A673 (cell line): ENCODE results near the gene EMC7. TPM values are rescaled to one million over a fixed set of nuclear protein-coding genes. Genes with fewer than 3 reads are reported as not detected.

Experiments used
- BruUV-seq: library from RNA; stranded (reverse); fragments of 400-500 nt; replicated peaks from 2 replicates; lab custom pipeline; 2021; lab: Mats Ljungman, UMichigan
- CTCF ChIA-PET: fragments of 300-600 bp; sonication (Branson Sonifier 250); formaldehyde crosslinking; loops from one replicate; lab custom pipeline; 2022; ENCODE audit warnings: antibody characterized with exemption; lab: Charles Lee
- POLR2A ChIA-PET: fragments of 300-600 bp; sonication (Branson Sonifier 250); formaldehyde crosslinking; loops from one replicate; lab custom pipeline; 2022; ENCODE audit warnings: antibody characterized with exemption; ENCODE audit not compliant: low non-redundant PET; lab: Charles Lee
- DNase-seq: peaks from one replicate; pipeline ENCODE4 v3.0.0-alpha.2; 2015; ENCODE audit warnings: low spot score
- H3K27ac ChIP-seq: fragments of 200-600 bp; sonication (generic); 2 replicates; pipeline ENCODE4 v1.5.1; 2016; ENCODE audit warnings: mixed run types, low read depth, mild to moderate bottlenecking, mixed read lengths, antibody characterized with exemption, low read length; ENCODE audit not compliant: poor library complexity, severe bottlenecking
- H3K27me3 ChIP-seq: fragments of 200-600 bp; sonication (generic); replicated peaks from 2 replicates; pipeline ENCODE4 v1.6.1; 2017; ENCODE audit warnings: mixed run types, low read depth, mild to moderate bottlenecking, mixed read lengths, antibody characterized with exemption, low read length; ENCODE audit not compliant: insufficient read depth, poor library complexity
- H3K36me3 ChIP-seq: fragments of 200-600 bp; sonication (generic); 2 replicates; pipeline ENCODE4 v1.6.1; 2016; ENCODE audit warnings: mixed run types, mild to moderate bottlenecking, mixed read lengths, antibody characterized with exemption, low read length; ENCODE audit not compliant: insufficient read depth, poor library complexity, severe bottlenecking
- H3K4me1 ChIP-seq: fragments of 200-600 bp; sonication (generic); 2 replicates; pipeline ENCODE4 v1.6.1; 2017; ENCODE audit warnings: mixed run types, mild to moderate bottlenecking, mixed read lengths, antibody characterized with exemption, low read length; ENCODE audit not compliant: insufficient read depth, poor library complexity, severe bottlenecking
- H3K4me3 ChIP-seq: fragments of 200-600 bp; sonication (generic); 2 replicates; pipeline ENCODE4 v1.5.1; 2016; ENCODE audit warnings: low read depth, mixed run types, mild to moderate bottlenecking, mixed read lengths, low read length; ENCODE audit not compliant: poor library complexity, severe bottlenecking
- H3K9me3 ChIP-seq: fragments of 200-600 bp; sonication (generic); 2 replicates; pipeline ENCODE4 v1.6.1; 2016; ENCODE audit warnings: mixed run types, low read depth, mild to moderate bottlenecking, mixed read lengths, antibody characterized with exemption, low read length; ENCODE audit not compliant: poor library complexity, severe bottlenecking
- EZH2 ChIP-seq: fragments of 200-600 bp; sonication (generic); IDR thresholded peaks from 2 replicates; pipeline ENCODE4 v1.6.1; 2017; ENCODE audit warnings: borderline replicate concordance, low read depth, mild to moderate bottlenecking, mixed read lengths, antibody characterized with exemption, low read length; ENCODE audit not compliant: poor library complexity, severe bottlenecking
- intact Hi-C: fragments of 100-400 bp; cut with micrococcal nuclease; formaldehyde crosslinking; loops from one replicate; pipeline ENCODE4 v1.10.0; 2022; ENCODE audit not compliant: unreplicated experiment
- total RNA-seq: library from RNA; stranded (reverse); gene quantifications from 2 replicates; pipeline ENCODE4 v1.2.3, GENCODE V29; 2021
- TF ChIP-seq, protein P1 (sequence below): fragments of 300-800, 200-600 bp; sonication (generic); conservative IDR thresholded peaks from 2 replicates; pipeline ENCODE4 v1.5.1; 2017; ENCODE audit warnings: low read depth, mild to moderate bottlenecking, antibody characterized with exemption, low read length, moderate library complexity, mixed read lengths

The EMC7 gene
- total RNA-seq, 1 experiment from 2014 or later = 81.2 TPM

DNA sequence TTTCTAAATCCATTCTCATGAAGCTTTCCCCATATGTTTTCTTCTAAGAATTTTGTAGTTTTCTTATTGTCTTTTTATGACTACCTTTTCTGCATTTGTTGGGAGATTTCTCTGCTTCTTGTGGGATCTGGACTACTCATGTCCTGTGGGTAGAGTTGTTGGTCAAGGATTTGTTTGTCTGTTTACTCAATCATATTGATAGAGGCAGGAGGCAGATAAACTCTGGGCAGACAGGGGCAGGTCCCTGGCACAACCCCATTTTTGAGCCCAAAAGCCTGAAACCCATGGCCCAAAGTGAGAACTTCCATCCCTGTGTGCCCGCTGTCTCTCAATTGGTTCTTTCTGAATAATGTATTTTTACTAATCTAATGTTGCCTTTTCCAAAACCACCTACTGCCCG, 12.6 kb upstream of the EMC7 start:
- intact Hi-C loops = no loop called here
- no peaks in the 10 kb centered on the region for H3K36me3 ChIP-seq

DNA sequence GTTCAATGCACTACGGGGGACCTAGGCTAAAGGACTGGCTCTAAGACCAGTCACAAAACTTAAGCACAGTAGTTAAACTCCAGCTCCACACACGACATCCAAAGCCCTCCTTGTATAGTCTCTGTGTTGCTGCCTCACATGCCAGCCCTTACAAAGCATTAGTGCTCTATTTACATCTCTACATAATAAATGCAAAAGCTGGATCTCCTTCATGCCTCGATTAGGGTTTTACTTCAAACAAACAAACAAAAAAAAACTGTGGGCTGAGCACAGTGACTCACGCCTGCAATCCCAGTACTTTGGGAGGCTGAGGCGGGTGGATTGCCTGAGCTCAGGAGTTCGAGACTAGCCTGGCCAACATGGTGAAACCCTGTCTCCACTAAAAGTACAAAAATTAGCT, 9.8 kb upstream of the EMC7 start:
- no TSS peak for BruUV-seq
- no peaks in the 10 kb centered on the region for H3K27me3 ChIP-seq
- no peaks in the 10 kb centered on the region for H3K9me3 ChIP-seq
- H3K27ac ChIP-seq = no peak overlapping the region
- TF ChIP-seq EZH2 = no peak
- TF ChIP-seq, protein P1, sequence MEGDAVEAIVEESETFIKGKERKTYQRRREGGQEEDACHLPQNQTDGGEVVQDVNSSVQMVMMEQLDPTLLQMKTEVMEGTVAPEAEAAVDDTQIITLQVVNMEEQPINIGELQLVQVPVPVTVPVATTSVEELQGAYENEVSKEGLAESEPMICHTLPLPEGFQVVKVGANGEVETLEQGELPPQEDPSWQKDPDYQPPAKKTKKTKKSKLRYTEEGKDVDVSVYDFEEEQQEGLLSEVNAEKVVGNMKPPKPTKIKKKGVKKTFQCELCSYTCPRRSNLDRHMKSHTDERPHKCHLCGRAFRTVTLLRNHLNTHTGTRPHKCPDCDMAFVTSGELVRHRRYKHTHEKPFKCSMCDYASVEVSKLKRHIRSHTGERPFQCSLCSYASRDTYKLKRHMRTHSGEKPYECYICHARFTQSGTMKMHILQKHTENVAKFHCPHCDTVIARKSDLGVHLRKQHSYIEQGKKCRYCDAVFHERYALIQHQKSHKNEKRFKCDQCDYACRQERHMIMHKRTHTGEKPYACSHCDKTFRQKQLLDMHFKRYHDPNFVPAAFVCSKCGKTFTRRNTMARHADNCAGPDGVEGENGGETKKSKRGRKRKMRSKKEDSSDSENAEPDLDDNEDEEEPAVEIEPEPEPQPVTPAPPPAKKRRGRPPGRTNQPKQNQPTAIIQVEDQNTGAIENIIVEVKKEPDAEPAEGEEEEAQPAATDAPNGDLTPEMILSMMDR = no peak
- ChIA-PET CTCF (no interaction called here), POLR2A (no interaction called here)
- no peaks in the 10 kb centered on the region for H3K36me3 ChIP-seq
- intact Hi-C loops = no loop called here
- no peak for DNase-seq
- H3K4me1 ChIP-seq = no peaks in the 10 kb centered on the region
- no peak overlapping the region for H3K4me3 ChIP-seq

More for the DNA sequence above, 12.6 kb upstream of the EMC7 start:
- Histone ChIP-seq H3K27ac (no peak overlapping the region), H3K4me3 (no peak overlapping the region), H3K27me3 (no peaks in the 10 kb centered on the region), H3K4me1 (no peaks in the 10 kb centered on the region), H3K9me3 (no peaks in the 10 kb centered on the region)
- CTCF ChIA-PET = no interaction called here
- no TSS peak for BruUV-seq
- no peak for DNase-seq
- TF ChIP-seq, protein P1 = no peak
- POLR2A ChIA-PET = no interaction called here

DNA sequence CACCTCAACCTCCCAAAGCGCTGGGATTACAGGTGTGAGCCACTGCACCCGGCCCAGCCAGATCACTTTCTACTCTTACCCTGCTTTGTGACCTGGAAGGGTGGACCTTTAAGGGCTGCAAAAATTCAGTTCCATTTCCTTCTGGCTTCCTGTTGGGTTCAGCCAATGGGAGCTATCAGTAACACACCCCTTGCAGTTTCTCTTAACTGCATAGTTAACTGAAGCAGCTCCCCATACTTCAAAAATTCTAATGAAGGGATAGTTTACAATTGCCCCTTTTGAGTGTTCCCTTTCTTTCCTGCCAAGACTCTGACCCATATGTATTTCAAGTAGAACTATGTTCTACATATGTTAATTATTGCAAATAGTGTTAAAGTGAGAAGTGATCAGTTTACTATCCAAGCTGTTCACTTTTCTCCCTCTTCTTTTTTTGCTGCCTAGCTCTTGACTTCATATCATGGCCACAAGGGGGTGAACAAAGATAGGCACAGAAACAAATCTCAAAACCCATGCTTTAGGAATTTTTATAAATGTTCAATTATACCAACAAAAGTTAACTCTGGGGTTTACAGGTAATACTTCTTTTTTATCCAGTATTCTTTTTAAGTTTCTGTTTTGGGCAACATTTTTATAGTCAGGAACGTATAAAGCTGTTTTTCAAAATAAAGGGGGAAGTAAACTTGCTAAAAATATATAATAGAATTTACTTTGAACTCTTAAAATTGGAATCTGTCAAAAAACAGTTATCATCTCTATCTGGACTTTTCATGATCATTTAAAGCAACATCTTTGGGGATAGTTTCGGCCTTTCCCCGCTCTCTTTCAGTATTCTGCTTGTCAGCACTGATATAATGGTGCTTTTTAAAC, 8.4 kb upstream of the EMC7 start:
- TF ChIP-seq EZH2 = no peak
- TF ChIP-seq, protein P1 = peak; percentile 72
- Histone ChIP-seq H3K27ac (no peak overlapping the region), H3K4me1 (no peaks in the 10 kb centered on the region), H3K9me3 (no peaks in the 10 kb centered on the region), H3K27me3 (no peaks in the 10 kb centered on the region), H3K36me3 (no peaks in the 10 kb centered on the region), H3K4me3 (no peak overlapping the region)
- peak; percentile 58 for DNase-seq
- intact Hi-C loops = loop anchor here (1.0 to 10.0 kb wide), 2 partner anchors 100 to 255 kb away; partner anchors contain the start of genes KATNBL1 and LPCAT4
- no TSS peak for BruUV-seq
- CTCF ChIA-PET = interaction anchor here (0.6 to 1.9 kb wide), 6 partner anchors 13 to 478 kb away, joined by 3 to 27 read pairs (median 5); partner anchors contain the start of genes KATNBL1 and LPCAT4
- POLR2A ChIA-PET = interaction anchor here (0.8 kb wide), 1 partner anchor 99 kb away, joined by 3 read pairs; the partner anchor contains the start of gene KATNBL1
